Thyroid gland (tissue), 4 donors: ENCODE measurements around the gene IQGAP2. TPM values are rescaled to one million over a fixed set of nuclear protein-coding genes. Genes with fewer than 3 reads are reported as not detected.

Experiments used
- DNase-seq, 2 donors: peaks; one replicate each; pipeline ENCODE4 v3.0.0-alpha.2; 2019
- H3K27ac ChIP-seq, 3 donors: fragments of 200-600 bp; sonication (generic); 1 replicate in 2 of 3; 2 replicates in 1 of 3; pipeline ENCODE4 v1.5.1; 2016 to 2019; ENCODE audit warnings: mild to moderate bottlenecking in 1 of 3, moderate library complexity in 1 of 3
- H3K27me3 ChIP-seq: fragments of 200-600 bp; sonication (generic); one replicate; pipeline ENCODE4 v1.5.1; 2019
- H3K36me3 ChIP-seq, 2 donors: fragments of 200-600 bp; sonication (generic); one replicate each; pipeline ENCODE4 v1.5.1; 2016 to 2019
- H3K4me1 ChIP-seq, 2 donors: fragments of 200-600 bp; sonication (generic); one replicate each; pipeline ENCODE4 v1.5.1; 2017 to 2019
- H3K4me3 ChIP-seq, 3 donors: fragments of 200-600 bp; sonication (generic); replicated peaks in 1 of 3; 1 replicate in 2 of 3; 2 replicates in 1 of 3; pipeline ENCODE4 v1.5.1; 2016; ENCODE audit warnings: mild to moderate bottlenecking in 1 of 3
- H3K9me3 ChIP-seq: fragments of 200-600 bp; sonication (generic); one replicate; pipeline ENCODE4 v1.5.1; 2017
- CTCF ChIP-seq, 6 experiments: fragments of 200-600 bp in 3 of 6; fragments of 450-650 bp in 3 of 6; sonication (generic) in 3 of 6; IDR thresholded peaks; one replicate each; pipeline ENCODE4 v1.5.1; 2016 to 2019; ENCODE audit warnings: antibody characterized with exemption in 6 of 6, mild to moderate bottlenecking in 2 of 6, inconsistent platforms in 1 of 6, moderate library complexity in 1 of 6
- POLR2A ChIP-seq, 2 donors: fragments of 450-650 bp; IDR thresholded peaks; one replicate each; pipeline ENCODE4 v1.6.1; 2017; ENCODE audit warnings: antibody characterized with exemption in 2 of 2, mild to moderate bottlenecking in 2 of 2, moderate library complexity in 1 of 2
- WGBS, 2 donors: methylation state at CpG; one replicate each; pipeline ENCODE4 v1.1.5; 2017; 5-methylcytosine and 5-hydroxymethylcytosine counted together
- intact Hi-C: fragments of 100-400 bp; cut with DNase I; formaldehyde crosslinking; loops from one replicate; pipeline ENCODE4 v1.15.1; 2023
- total RNA-seq, 4 donors: library from RNA; depleted of rRNA; stranded (reverse); fragments of >200 nt; gene quantifications; one replicate each; pipeline ENCODE4 v1.2.3, GENCODE V29; 2016

IQGAP2 gene
- total RNA-seq, 4 donors from 2014 or later: 55.1 to 85.5 (median 64.0) TPM

- peaks cover 0 to 11% of the 10 kb centered on the region in 2 donors for H3K4me1 ChIP-seq
- no peaks in the 10 kb centered on the region for H3K36me3 ChIP-seq
- no peak overlapping the region for H3K27ac ChIP-seq
- TF ChIP-seq CTCF (IDR thresholded peaks at IDR 0.05): no peak
- no peak for TF ChIP-seq POLR2A (IDR thresholded peaks at IDR 0.05)
- DNase-seq: no peak
- intact Hi-C loops: no loop called here
- H3K27me3 ChIP-seq: no peaks in the 10 kb centered on the region
- WGBS, 2 donors: 86 to 94% methylated on average over 1 of the region's 1 CpG
- no peak overlapping the region for H3K4me3 ChIP-seq
- no peaks in the 10 kb centered on the region for H3K9me3 ChIP-seq
Observed at GRCh38 chr5:76688212-76688611, 285.1 kb downstream of the IQGAP2 start.

GRCh38 chr5:76688836-76689235 is 285.8 kb downstream of the IQGAP2 start:
- H3K27me3 ChIP-seq: no peaks in the 10 kb centered on the region
- intact Hi-C loops: no loop called here
- no peak for TF ChIP-seq POLR2A (IDR thresholded peaks at IDR 0.05)
- TF ChIP-seq CTCF (IDR thresholded peaks at IDR 0.05): no peak
- no peak overlapping the region for H3K4me3 ChIP-seq
- no peaks in the 10 kb centered on the region for H3K36me3 ChIP-seq
- H3K27ac ChIP-seq: no peak overlapping the region
- peaks cover 0 to 11% of the 10 kb centered on the region in 2 donors for H3K4me1 ChIP-seq
- DNase-seq: no peak
- 76 to 87% methylated on average over 3 of the region's 3 CpGs for WGBS, 2 donors
- H3K9me3 ChIP-seq: no peaks in the 10 kb centered on the region

GRCh38 chr5:76689321-76690036 is 286.4 kb downstream of the IQGAP2 start:
- no peak for DNase-seq
- Histone ChIP-seq H3K4me3 (no peak overlapping the region), H3K9me3 (no peaks in the 10 kb centered on the region), H3K36me3 (no peaks in the 10 kb centered on the region), H3K27ac (no peak overlapping the region), H3K27me3 (no peaks in the 10 kb centered on the region), H3K4me1 (peaks cover 0 to 10% of the 10 kb centered on the region in 2 donors)
- no peak for TF ChIP-seq POLR2A (IDR thresholded peaks at IDR 0.05)
- TF ChIP-seq CTCF (IDR thresholded peaks at IDR 0.05): no peak
- whole genome bisulfite sequencing, 2 donors: 91 to 93% methylated on average over 3 of the region's 3 CpGs
- intact Hi-C loops: no loop called here

GRCh38 chr5:76690037-76690679 is 287.1 kb downstream of the IQGAP2 start:
- Histone ChIP-seq H3K36me3 (no peaks in the 10 kb centered on the region), H3K27ac (no peak overlapping the region), H3K27me3 (no peaks in the 10 kb centered on the region), H3K4me3 (no peak overlapping the region), H3K9me3 (no peaks in the 10 kb centered on the region), H3K4me1 (peaks cover 0 to 5% of the 10 kb centered on the region in 2 donors)
- TF ChIP-seq CTCF (IDR thresholded peaks at IDR 0.05) (no peak), POLR2A (IDR thresholded peaks at IDR 0.05) (no peak)
- WGBS, 2 donors: 90 to 91% methylated on average over 3 of the region's 3 CpGs
- DNase-seq: no peak
- intact Hi-C loops: no loop called here
